Mammary epithelial cell (primary cell): ENCODE measurements around the gene NCKAP5.

ENCODE experiments used
- EZH2 ChIP-seq: IDR thresholded peaks from 2 replicates; pipeline ENCODE4 v1.6.1; 2012; ENCODE audit warnings: low read length, inconsistent platforms, borderline replicate concordance
- TF ChIP-seq, protein P1 (sequence below), 2 donors: IDR thresholded peaks in 1 of 2; conservative IDR thresholded peaks in 1 of 2; 2 replicates each; pipeline ENCODE4 v1.5.1; 2011 to 2012; ENCODE audit warnings: inconsistent platforms in 2 of 2, low read length in 2 of 2, mild to moderate bottlenecking in 2 of 2, control low read depth in 1 of 2, low read depth in 1 of 2; ENCODE audit not compliant: insufficient read depth in 1 of 2; ENCODE audit errors: extremely low read depth in 1 of 2

DNA sequence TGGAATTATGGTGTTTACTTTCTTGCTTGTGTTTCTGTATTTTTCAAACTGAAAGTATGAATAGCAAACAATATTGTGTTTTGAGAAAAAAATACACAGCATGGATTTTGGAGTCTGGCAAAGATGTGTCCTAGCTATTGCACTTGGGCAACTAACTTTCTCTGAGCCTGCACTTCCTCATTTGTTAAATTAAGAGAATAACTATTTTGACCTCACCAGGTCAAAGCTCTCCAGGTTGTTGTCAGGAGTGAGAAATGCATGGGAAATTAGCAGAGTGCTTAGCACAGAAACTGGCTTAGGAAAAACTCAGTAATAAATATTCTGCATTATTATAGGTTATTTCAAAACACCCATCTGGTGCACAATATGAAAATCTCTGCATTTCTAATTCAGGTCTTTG lies 926.4 kb downstream of the NCKAP5 start:
- no peak for TF ChIP-seq EZH2
- TF ChIP-seq, protein P1, sequence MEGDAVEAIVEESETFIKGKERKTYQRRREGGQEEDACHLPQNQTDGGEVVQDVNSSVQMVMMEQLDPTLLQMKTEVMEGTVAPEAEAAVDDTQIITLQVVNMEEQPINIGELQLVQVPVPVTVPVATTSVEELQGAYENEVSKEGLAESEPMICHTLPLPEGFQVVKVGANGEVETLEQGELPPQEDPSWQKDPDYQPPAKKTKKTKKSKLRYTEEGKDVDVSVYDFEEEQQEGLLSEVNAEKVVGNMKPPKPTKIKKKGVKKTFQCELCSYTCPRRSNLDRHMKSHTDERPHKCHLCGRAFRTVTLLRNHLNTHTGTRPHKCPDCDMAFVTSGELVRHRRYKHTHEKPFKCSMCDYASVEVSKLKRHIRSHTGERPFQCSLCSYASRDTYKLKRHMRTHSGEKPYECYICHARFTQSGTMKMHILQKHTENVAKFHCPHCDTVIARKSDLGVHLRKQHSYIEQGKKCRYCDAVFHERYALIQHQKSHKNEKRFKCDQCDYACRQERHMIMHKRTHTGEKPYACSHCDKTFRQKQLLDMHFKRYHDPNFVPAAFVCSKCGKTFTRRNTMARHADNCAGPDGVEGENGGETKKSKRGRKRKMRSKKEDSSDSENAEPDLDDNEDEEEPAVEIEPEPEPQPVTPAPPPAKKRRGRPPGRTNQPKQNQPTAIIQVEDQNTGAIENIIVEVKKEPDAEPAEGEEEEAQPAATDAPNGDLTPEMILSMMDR (conservative IDR thresholded peaks at IDR 0.05 in 1 of 2, IDR thresholded peaks at IDR 0.05 in 1 of 2; ENCODE audit: extremely low read depth in 1 of 2, insufficient read depth in 1 of 2, low read depth in 1 of 2, low read length in 2 of 2): no peak
